Measurements from ENCODE around the gene ARHGAP31. TPM values are rescaled to one million over a fixed set of nuclear protein-coding genes. Genes with fewer than 3 reads are reported as not detected.

The ARHGAP31 gene
- total RNA-seq, 1 donor from 2014 or later = 6.3 TPM

GRCh38 chr3:119376758-119377157 is 82.6 kb downstream of the ARHGAP31 start:
- H3K4me3 Mint-ChIP-seq = no peak overlapping the region
- H3K9me3 Mint-ChIP-seq = no peaks in the 10 kb centered on the region
- TF ChIP-seq, protein P1, sequence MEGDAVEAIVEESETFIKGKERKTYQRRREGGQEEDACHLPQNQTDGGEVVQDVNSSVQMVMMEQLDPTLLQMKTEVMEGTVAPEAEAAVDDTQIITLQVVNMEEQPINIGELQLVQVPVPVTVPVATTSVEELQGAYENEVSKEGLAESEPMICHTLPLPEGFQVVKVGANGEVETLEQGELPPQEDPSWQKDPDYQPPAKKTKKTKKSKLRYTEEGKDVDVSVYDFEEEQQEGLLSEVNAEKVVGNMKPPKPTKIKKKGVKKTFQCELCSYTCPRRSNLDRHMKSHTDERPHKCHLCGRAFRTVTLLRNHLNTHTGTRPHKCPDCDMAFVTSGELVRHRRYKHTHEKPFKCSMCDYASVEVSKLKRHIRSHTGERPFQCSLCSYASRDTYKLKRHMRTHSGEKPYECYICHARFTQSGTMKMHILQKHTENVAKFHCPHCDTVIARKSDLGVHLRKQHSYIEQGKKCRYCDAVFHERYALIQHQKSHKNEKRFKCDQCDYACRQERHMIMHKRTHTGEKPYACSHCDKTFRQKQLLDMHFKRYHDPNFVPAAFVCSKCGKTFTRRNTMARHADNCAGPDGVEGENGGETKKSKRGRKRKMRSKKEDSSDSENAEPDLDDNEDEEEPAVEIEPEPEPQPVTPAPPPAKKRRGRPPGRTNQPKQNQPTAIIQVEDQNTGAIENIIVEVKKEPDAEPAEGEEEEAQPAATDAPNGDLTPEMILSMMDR (conservative IDR thresholded peaks at IDR 0.05) = no peak
- H3K27me3 Mint-ChIP-seq (ENCODE audit: low read depth) = no peaks in the 10 kb centered on the region
- no peak for DNase-seq (ENCODE audit: low read depth, low spot score)
- H3K27ac Mint-ChIP-seq (ENCODE audit: unreplicated experiment) = no peak overlapping the region
- no peaks in the 10 kb centered on the region for H3K36me3 Mint-ChIP-seq (ENCODE audit: low read depth)
- H3K4me1 Mint-ChIP-seq = no peaks in the 10 kb centered on the region

GRCh38 chr3:119378259-119378803 is 84.1 kb downstream of the ARHGAP31 start:
- DNase-seq (ENCODE audit: low read depth, low spot score) = no peak
- Mint-ChIP-seq H3K4me3 (no peak overlapping the region), H3K9me3 (no peaks in the 10 kb centered on the region), H3K27me3 (ENCODE audit: low read depth) (no peaks in the 10 kb centered on the region), H3K27ac (ENCODE audit: unreplicated experiment) (no peak overlapping the region), H3K36me3 (ENCODE audit: low read depth) (peaks cover 4% of the 10 kb centered on the region), H3K4me1 (no peaks in the 10 kb centered on the region)
- TF ChIP-seq, protein P1 (conservative IDR thresholded peaks at IDR 0.05) = no peak

DNA sequence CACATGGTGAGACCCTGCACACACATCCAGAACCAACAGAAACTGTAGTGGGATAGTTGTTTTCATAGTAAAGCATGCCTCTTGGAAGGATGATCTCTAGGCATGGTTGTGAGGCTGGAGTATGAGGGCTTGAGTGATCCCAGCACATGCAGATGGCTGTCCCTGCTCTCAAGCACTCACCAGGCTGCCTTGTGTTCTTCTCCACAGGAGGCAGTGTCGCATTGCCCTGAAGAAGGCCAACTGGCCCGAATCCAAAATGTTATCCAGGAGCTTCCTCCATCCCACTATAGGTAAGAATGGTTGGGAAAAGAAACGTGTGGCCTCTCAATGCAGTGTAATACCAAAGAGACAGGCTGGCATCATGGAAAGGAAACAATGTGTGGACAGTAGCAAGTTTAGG is 86.5 kb downstream of the ARHGAP31 start:
- no peak overlapping the region for H3K4me3 Mint-ChIP-seq
- peaks cover 4% of the 10 kb centered on the region for H3K36me3 Mint-ChIP-seq (ENCODE audit: low read depth)
- H3K9me3 Mint-ChIP-seq = no peaks in the 10 kb centered on the region
- H3K27me3 Mint-ChIP-seq (ENCODE audit: low read depth) = no peaks in the 10 kb centered on the region
- DNase-seq (ENCODE audit: low read depth, low spot score) = no peak
- H3K27ac Mint-ChIP-seq (ENCODE audit: unreplicated experiment) = no peak overlapping the region
- no peaks in the 10 kb centered on the region for H3K4me1 Mint-ChIP-seq
- TF ChIP-seq, protein P1 (conservative IDR thresholded peaks at IDR 0.05) = no peak

DNA sequence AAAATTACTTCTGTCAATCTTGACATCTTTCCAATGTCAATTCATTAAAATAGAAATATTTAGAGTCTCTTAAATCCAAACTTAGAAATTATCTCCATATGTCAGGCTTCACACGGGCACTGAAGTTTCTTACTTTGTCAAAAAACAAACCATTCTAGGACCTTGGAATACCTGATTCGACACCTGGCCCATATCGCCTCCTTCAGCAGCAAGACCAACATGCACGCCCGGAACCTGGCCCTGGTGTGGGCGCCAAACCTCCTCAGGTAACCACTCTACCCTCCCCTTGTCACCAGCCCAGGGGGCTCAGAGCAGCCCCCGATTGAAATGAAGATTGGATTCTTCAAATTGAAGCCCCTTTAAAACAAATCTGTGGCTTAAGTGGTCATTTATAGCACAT is 88.0 kb downstream of the ARHGAP31 start:
- no peak overlapping the region for H3K27ac Mint-ChIP-seq (ENCODE audit: unreplicated experiment)
- no peaks in the 10 kb centered on the region for H3K9me3 Mint-ChIP-seq
- TF ChIP-seq, protein P1 (conservative IDR thresholded peaks at IDR 0.05) = no peak
- H3K27me3 Mint-ChIP-seq (ENCODE audit: low read depth) = no peaks in the 10 kb centered on the region
- H3K36me3 Mint-ChIP-seq (ENCODE audit: low read depth) = peaks cover 4% of the 10 kb centered on the region
- no peak overlapping the region for H3K4me3 Mint-ChIP-seq
- DNase-seq (ENCODE audit: low read depth, low spot score) = no peak
- H3K4me1 Mint-ChIP-seq = no peaks in the 10 kb centered on the region

DNA sequence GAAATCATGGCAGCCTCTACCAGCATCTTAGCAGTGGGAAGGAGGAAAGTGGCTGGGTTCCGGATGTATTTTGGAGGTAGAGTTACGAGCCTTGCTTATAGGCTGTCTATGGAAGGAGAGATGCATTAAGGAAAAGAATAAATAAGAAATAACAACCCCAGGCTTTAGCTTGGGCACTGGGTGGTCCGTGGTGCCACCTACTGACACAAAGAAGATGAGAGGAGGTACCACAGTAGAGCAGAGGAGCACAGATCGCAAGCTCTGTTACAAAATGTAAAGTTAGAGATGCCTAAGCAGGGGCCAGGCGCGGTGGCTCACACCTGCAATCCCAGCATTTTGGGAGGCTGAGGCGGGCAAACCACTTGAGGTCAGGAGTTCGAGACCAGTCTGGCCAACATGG is 94.4 kb downstream of the ARHGAP31 start:
- H3K4me3 Mint-ChIP-seq = no peak overlapping the region
- TF ChIP-seq, protein P1 (conservative IDR thresholded peaks at IDR 0.05) = no peak
- H3K4me1 Mint-ChIP-seq = peaks cover 3% of the 10 kb centered on the region
- no peaks in the 10 kb centered on the region for H3K9me3 Mint-ChIP-seq
- no peak overlapping the region for H3K27ac Mint-ChIP-seq (ENCODE audit: unreplicated experiment)
- DNase-seq (ENCODE audit: low read depth, low spot score) = no peak
- no peaks in the 10 kb centered on the region for H3K36me3 Mint-ChIP-seq (ENCODE audit: low read depth)
- H3K27me3 Mint-ChIP-seq (ENCODE audit: low read depth) = no peaks in the 10 kb centered on the region
